Activated CD4-positive, alpha-beta T cell treated with anti-CD3 and anti-CD28 coated beads for 48 hours (primary cell): ENCODE measurements around the gene PRR3.
A peak's percentile ranks its signal among the peaks of the same experiment; 100 is the strongest.
"Not testable (repeated sequence)": the region's sequence is repeated elsewhere in the genome, so short reads cannot be mapped to it uniquely, and the experiment has no call there.

Experiments used
- DNase-seq: peaks from one replicate; pipeline ENCODE4 v3.0.0-alpha.2; 2020

PRR3 gene, protein sequence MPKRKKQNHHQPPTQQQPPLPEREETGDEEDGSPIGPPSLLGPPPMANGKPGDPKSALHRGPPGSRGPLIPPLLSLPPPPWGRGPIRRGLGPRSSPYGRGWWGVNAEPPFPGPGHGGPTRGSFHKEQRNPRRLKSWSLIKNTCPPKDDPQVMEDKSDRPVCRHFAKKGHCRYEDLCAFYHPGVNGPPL

GRCh38 chr6:30556906-30557682, at the start of gene PRR3:
Gene PRR3 (plus strand): TSS chr6:30557295. CDS start chr6:30557345, 50 bp downstream.
- DNase-seq, result peak; percentile 94

DNA sequence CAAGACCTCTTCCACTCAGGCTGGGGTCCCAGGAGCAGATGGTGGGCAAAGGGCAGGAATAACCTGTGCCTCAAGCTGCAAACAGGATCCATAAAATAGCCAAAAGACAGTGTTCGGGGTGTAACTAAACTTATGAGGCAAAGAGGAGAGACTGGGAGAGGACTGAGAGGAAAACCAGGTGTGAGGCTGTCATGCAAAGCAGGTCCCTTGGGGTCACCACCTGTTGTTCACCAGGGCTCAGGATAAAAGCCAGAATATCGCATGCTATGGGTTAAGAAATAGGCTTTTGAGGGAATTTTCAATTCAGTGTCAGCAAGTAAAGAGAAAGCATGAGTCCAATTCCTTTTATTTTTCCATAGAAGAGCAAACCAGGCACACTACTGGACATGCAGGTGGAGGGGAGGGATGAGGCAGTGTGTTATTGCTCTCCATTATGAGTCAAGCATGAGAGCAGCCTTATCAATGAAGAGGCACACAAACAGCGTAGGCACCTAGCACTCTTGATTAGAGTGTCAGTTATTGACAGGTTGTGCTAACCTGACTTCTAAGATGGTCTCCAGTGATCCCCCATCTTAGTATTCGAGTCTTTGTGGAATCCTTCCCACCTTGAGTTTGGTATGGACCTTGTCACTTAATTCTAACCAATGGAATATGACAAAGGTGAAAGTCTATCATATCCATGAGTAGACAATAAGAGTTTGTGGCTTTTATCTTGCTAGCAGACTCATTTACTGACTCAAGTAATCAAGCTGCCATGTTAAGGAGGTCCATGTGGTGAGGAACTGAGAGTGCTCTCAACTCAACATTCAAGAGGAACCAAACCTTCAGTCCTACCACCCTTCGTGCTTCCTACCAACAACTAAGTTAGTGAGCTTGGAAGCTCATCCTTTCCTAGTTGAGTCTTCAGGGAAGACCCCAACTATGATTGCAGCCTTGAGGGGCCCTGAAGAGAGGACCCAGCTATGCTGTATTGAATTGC, 49.0 kb upstream of the PRR3 start:
- DNase-seq, result no peak

DNA sequence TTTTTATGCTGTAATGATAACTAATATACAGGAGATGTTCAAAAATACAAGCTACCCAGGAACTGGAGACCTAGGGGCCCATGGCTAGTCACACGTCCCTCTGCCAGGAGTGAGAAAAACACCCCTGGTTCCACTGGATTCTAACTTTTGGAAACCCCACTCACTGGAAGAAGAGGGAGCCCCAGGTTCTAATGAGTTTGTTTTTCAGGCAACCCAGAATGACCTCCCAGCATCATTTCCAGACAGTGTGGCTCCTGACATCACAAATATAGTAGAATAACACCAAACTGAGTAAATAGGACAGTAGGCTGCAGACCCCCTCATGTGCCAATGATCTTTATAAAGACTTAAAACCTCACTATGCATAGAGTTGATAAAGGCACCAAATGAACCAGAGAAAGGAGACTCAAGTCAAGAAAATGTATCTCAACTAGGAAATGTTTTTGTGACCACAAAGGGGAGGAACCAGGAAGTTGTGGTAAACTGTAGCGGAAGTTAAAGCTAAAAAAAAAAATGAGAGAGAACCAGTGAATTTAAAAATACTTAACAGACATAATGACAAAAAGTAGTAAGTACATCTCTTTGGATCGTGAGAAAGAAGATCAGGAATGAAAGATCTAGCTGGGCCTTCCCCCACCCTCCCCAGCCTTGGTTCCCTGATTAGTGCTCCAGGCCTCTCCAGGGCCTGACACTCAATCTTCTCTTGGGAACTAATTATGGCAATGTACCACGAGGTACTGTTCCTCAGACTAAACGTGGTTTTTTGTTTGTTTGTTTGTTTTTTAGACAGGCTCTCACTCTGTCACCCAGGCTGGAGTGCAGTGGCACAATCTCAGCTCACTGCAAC, 48.0 kb upstream of the PRR3 start:
- no peak for DNase-seq

DNA sequence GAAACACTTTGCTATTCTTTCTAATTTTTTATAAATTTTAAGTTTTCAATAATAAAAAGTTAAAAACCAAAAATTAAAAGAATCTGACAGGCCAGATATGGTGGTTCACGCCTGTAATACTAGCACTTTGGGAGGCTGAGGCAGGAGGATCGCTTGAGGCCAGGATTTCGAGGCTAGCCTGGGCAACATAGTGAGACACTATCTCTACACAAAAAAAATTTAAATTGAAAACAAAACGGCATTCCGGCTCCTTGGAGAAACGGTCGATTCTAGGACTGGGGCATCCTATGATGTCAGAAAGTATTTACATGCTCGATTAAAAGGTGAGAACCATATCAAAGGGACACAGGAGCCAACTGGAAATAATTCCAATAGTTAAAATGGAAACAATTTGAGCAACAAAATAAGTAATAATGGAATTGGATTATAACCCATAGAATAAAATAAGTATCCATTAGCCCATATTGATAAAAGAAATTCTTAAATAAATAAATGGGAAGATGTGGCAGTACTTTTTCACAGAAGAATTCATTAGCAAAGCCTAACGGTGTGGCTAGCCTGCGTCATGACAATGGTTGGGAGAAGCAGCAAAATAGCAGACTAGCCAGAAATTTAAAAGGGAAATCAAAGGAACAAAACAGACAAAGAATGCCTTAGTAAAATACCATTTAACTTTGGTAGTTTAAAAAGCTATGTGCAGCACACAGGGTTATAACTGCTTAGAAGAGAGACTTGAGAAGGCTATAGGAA, 46.5 kb upstream of the PRR3 start:
- DNase-seq, result no peak

GRCh38 chr6:30511169-30511546, 45.9 kb upstream of the PRR3 start:
- DNase-seq, result no peak

DNA sequence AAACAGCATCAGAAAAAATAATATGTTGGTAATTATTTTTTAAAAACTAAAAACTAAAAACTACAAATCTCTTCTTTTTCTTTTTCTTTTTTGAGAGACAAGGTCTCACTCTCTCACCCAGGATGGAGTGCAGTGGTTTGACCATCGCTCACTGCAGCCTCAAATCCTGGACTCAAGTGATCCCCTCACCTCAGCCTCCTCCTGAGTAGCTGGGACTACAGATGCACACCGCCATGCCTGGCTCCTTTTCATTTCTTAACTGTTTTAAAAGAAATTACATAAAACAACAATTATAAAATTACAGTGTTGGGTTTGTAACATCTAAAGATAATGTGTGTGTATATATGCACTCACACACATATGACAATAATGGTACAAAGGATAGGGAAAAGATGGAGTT, 43.6 kb upstream of the PRR3 start:
- no peak for DNase-seq

- DNase-seq, result no peak
Measured at GRCh38 chr6:30515106-30515505, 42.0 kb upstream of the PRR3 start.

DNA sequence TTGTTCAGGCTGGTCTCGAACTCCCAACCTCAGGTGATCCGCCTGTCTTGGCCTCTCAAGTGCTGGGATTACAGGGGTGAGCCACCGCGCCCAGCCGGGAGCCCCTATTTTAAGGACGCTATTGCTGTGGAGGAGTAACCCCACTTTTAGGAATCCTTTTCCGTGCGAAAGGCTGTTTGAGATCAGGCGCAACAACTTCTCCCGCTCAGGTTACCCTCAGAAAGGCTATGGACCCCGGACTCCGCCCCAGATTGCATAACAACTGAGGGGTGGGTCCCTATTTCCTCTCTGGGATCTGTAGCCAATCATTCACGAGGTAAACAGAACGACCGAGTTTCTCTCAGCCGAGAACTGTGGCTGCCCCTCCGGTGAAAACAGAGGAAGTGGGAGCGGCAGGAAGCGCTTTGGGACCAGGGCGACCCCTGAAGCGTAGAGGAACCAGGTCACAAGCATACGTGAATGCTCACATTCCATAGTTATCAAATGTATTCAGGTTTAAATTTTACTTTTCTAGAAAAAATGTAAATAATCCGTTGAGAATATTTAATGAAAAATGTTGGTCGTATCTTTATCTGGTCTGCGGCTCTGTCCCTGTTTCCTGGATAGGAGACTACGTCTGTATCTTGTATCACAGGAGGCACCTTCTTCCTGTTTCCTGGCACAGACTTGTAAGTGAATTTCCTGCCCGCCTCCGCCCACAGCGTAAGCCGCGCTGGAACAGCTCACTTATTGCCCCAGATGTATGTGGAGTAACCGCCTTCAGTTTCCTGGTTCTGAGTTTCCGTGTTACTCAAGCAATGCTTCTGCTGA, 40.9 kb upstream of the PRR3 start:
- peak; percentile 94 for DNase-seq

GRCh38 chr6:30516754-30517076, 40.4 kb upstream of the PRR3 start:
- DNase-seq, result not testable (repeated sequence)

- DNase-seq, result not testable (repeated sequence)
Measured at GRCh38 chr6:30517767-30518504, 39.2 kb upstream of the PRR3 start.

- peak; percentile 74 for DNase-seq
Measured at GRCh38 chr6:30518505-30519145, 38.5 kb upstream of the PRR3 start.

DNA sequence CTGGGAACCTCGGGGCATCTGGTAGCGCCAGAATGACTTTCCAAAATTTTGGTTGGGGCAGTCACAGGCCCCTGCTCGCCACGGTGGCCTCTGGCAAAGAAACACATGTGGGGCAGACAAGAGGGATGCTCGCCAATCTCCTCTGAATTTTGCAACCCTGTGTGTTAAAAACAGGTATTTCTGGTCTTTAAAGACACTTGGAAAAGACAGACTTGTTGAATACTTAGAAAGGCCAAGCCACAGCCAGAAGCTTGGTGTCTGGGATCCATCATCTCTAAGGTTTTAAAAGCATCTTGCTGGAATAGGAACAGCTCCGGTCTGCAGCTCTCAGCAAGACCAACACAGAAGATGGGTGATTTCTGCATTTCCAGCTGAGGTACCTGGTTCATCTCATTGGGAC, 36.6 kb upstream of the PRR3 start:
- DNase-seq, result no peak

DNA sequence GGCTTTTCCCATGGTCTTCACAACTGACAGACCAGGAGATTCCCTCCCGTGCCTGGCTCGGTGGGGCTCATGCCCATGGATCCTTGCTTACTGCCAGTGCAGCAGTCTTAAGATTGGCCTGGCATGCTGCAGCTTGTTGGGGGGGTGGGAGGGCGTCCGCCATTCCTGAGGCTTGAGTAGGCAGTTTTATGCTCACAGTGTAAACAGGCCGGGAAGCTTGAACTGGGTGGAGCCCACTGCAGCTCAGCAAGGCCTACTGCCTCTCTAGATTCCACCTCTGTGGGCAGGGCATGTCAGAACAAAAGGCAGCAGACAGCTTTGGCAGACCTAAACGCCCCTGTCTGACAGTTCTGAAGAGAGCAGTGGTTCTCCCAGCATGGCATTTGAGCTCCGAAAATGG, 36.0 kb upstream of the PRR3 start:
- DNase-seq, result not testable (repeated sequence)

- DNase-seq, result not testable (repeated sequence)
Measured at GRCh38 chr6:30521952-30522351, 35.1 kb upstream of the PRR3 start.

- DNase-seq, result not testable (repeated sequence)
Measured at GRCh38 chr6:30526444-30526843, 30.7 kb upstream of the PRR3 start.

DNA sequence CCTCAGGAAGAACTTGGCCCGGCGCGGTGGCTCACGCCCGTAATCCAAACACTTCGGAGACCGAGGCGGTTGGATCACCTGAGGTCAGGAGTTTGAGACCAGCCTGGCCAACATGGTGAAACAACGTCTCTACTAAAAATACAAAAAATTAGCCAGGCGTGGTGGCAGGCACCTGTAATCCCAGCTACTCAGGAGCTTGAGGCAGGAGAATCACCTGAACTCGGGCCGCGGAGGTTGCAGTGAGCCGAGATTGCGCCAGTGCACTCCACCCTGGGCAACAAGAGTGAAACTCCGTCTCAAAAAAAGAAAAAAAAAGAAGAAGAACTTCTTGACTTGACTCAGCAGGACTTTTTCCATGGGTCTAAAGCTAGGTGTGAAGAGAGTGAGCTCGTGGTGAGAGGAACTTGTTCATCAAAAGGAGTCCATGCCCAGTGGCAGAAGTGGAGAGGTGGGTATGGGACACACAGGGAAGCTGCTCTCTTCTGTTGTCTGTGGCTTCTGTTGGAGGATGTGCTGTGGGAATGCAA, 27.7 kb upstream of the PRR3 start:
- peak; percentile 72 for DNase-seq

DNA sequence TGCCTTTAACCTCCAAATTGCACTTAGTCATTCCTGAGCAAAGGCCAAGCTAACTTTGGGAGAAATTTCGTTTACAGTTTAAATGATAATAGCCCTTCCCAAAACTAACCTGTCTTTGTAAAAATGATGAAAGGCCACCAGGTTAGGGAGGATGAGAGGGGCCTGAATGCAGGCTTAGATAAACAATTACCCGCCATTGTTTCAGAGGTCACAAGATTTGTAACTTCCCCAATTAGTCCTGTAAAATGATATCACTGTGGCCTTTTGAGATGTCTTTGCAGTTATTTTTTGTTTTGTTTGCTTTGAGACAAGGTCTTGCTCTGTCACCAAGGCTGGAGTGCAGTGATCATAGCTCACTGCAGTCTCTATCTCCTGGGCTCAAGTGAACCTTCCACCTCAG, 27.1 kb upstream of the PRR3 start:
- no peak for DNase-seq

- DNase-seq, result no peak
Measured at GRCh38 chr6:30533460-30534294, 23.4 kb upstream of the PRR3 start.
